HepG2 (cell line): Measurements from ENCODE around the gene CAPN11. TPM values are rescaled to one million over a fixed set of nuclear protein-coding genes. Genes with fewer than 3 reads are reported as not detected.

Source experiments
- ARID2 ChIP-seq: sonication (generic); formaldehyde crosslinking; IDR thresholded peaks from 2 replicates; pipeline ENCODE4 v1.8.1; 2022; ENCODE audit warnings: mild to moderate bottlenecking, missing genetic modification reagents, borderline replicate concordance
- EP300 ChIP-seq, 3 experiments: sonication (generic) in 1 of 3; formaldehyde crosslinking in 1 of 3; IDR thresholded peaks; 2 replicates each; pipeline versions ENCODE4 v1.5.1 to v1.6.1; 2011 to 2020; ENCODE audit warnings: low read depth in 2 of 3, low read length in 2 of 3, borderline replicate concordance in 1 of 3, improper control_type of control experiment in 1 of 3, mild to moderate bottlenecking in 1 of 3, missing genetic modification reagents in 1 of 3, moderate library complexity in 1 of 3
- HDAC2 ChIP-seq: sonication (generic); formaldehyde crosslinking; IDR thresholded peaks from 2 replicates; pipeline ENCODE4 v1.4.0; 2020; ENCODE audit warnings: missing genetic modification reagents
- HES4 ChIP-seq: sonication (generic); formaldehyde crosslinking; IDR thresholded peaks from 2 replicates; pipeline ENCODE4 v1.9.0; 2021; ENCODE audit warnings: mild to moderate bottlenecking, missing genetic modification reagents, borderline replicate concordance
- KIAA2018 ChIP-seq: sonication (generic); formaldehyde crosslinking; IDR thresholded peaks from 2 replicates; pipeline ENCODE4 v1.5.0; 2020; ENCODE audit warnings: mild to moderate bottlenecking, missing genetic modification reagents, borderline replicate concordance
- MIER3 ChIP-seq: IDR thresholded peaks from 2 replicates; pipeline ENCODE4 v1.6.1; 2016; ENCODE audit warnings: missing compliant biosample characterization, borderline replicate concordance
- ONECUT2 ChIP-seq: sonication (generic); formaldehyde crosslinking; IDR thresholded peaks from 2 replicates; pipeline ENCODE4 v1.4.0; 2020; ENCODE audit warnings: missing genetic modification reagents
- PHF5A ChIP-seq: IDR thresholded peaks from one replicate; pipeline ENCODE4 v1.6.1; 2018; ENCODE audit warnings: low read depth, missing genetic modification reagents; ENCODE audit not compliant: unreplicated experiment
- POGZ ChIP-seq: sonication (generic); formaldehyde crosslinking; IDR thresholded peaks from 2 replicates; pipeline ENCODE4 v1.4.0; 2020; ENCODE audit warnings: mild to moderate bottlenecking, missing genetic modification reagents
- REPIN1 ChIP-seq: sonication (generic); formaldehyde crosslinking; IDR thresholded peaks from 2 replicates; pipeline ENCODE4 v1.8.0; 2022; ENCODE audit warnings: missing genetic modification reagents, low read depth, mild to moderate bottlenecking, borderline replicate concordance
- SP2 ChIP-seq: sonication (generic); formaldehyde crosslinking; IDR thresholded peaks from 2 replicates; pipeline ENCODE4 v1.5.1; 2020; ENCODE audit warnings: mild to moderate bottlenecking, missing genetic modification reagents
- TEF ChIP-seq: sonication (generic); formaldehyde crosslinking; IDR thresholded peaks from 2 replicates; pipeline ENCODE4 v1.5.0; 2020; ENCODE audit warnings: missing genetic modification reagents
- THYN1 ChIP-seq: sonication (generic); formaldehyde crosslinking; IDR thresholded peaks from 2 replicates; pipeline ENCODE4 v1.8.1; 2023; ENCODE audit warnings: low read depth, mild to moderate bottlenecking, moderate library complexity, missing genetic modification reagents, borderline replicate concordance
- ZBTB38 ChIP-seq: sonication (generic); formaldehyde crosslinking; IDR thresholded peaks from 2 replicates; pipeline ENCODE4 v1.5.1; 2020; ENCODE audit warnings: mild to moderate bottlenecking, missing genetic modification reagents
- ZEB1 ChIP-seq: IDR thresholded peaks from 2 replicates; pipeline ENCODE4 v1.6.1; 2012; ENCODE audit warnings: mild to moderate bottlenecking, low read depth, inconsistent platforms; ENCODE audit not compliant: insufficient replicate concordance
- ZMYM2 ChIP-seq: sonication (generic); formaldehyde crosslinking; IDR thresholded peaks from 2 replicates; pipeline ENCODE4 v1.8.0; 2022; ENCODE audit warnings: mild to moderate bottlenecking, missing genetic modification reagents
- ZNF10 ChIP-seq: sonication (generic); formaldehyde crosslinking; IDR thresholded peaks from 2 replicates; pipeline ENCODE4 v1.4.0; 2020; ENCODE audit warnings: mild to moderate bottlenecking, low read depth, missing genetic modification reagents, borderline replicate concordance
- ZNF546 ChIP-seq: sonication (generic); formaldehyde crosslinking; conservative IDR thresholded peaks from 2 replicates; pipeline ENCODE4 v1.8.1; 2023; ENCODE audit warnings: mild to moderate bottlenecking, missing genetic modification reagents
- ZNF710 ChIP-seq: sonication (generic); formaldehyde crosslinking; IDR thresholded peaks from 2 replicates; pipeline ENCODE4 v1.5.0; 2020; ENCODE audit warnings: mild to moderate bottlenecking, missing genetic modification reagents, borderline replicate concordance
- ZSCAN29 ChIP-seq: sonication (generic); formaldehyde crosslinking; conservative IDR thresholded peaks from 2 replicates; pipeline ENCODE4 v1.4.0; 2020; ENCODE audit warnings: mild to moderate bottlenecking, missing genetic modification reagents
- polyA plus RNA-seq, 8 experiments: library from polyadenylated mRNA; depleted of rRNA in 3 of 8; stranded (reverse) in 7 of 8; unstranded in 1 of 8; fragments of >200 nt; fragmentation: Illumina TruSeq in 4 of 8; extraction: Trizol in 4 of 8; gene quantifications; 2 replicates each; pipeline versions ENCODE4 v1.2.1 to v1.2.3, GENCODE V29; 2011 to 2016; ENCODE audit warnings: low read depth in 4 of 8, missing spikeins in 1 of 8, mixed read lengths in 1 of 8; ENCODE audit not compliant: insufficient read depth in 1 of 8
- total RNA-seq, 5 experiments: library from RNA; depleted of rRNA; stranded (reverse); fragments of >200 nt; fragmentation: Illumina TruSeq; extraction: Trizol; gene quantifications; 2 replicates each; pipeline ENCODE4 v1.2.3, GENCODE V29; 2016; ENCODE audit warnings: low read depth in 1 of 5

Gene CAPN11
- total and polyA plus RNA-seq, 2 of the 13 experiments (the other 11 are each of a cell fraction or from before 2014, with no cell fraction given) = 0.07 to 0.11 TPM

- TF ChIP-seq ZNF710 (CRISPR knock-in tag) (no peak), HDAC2 (CRISPR knock-in tag) (peak; percentile 47), PHF5A (CRISPR knock-in tag) (no peak), ZMYM2 (CRISPR knock-in tag) (peak; percentile 94), HES4 (CRISPR knock-in tag) (no peak), KIAA2018 (CRISPR knock-in tag) (no peak), ZNF546 (no peak), ZNF10 (no peak), THYN1 (no peak), ZEB1 (no peak), ZSCAN29 (CRISPR knock-in tag) (no peak), TEF (CRISPR knock-in tag) (no peak), ZBTB38 (CRISPR knock-in tag) (peak; percentile 67; the same call in 1 of the 2 replicates), REPIN1 (CRISPR knock-in tag) (no peak), ARID2 (peak; percentile 3; the same call in 1 of the 2 replicates), MIER3 (CRISPR knock-in tag) (no peak), EP300 (IDR thresholded peaks at IDR 0.05; ENCODE audit: low read depth in 2 of 2, low read length in 2 of 2) (no peak), EP300 (CRISPR knock-in tag; IDR thresholded peaks at IDR 0.05; ENCODE audit: borderline replicate concordance) (no peak), POGZ (CRISPR knock-in tag) (peak; percentile 18; the same call in 1 of the 2 replicates), ONECUT2 (CRISPR knock-in tag) (no peak), SP2 (no peak)
Measured at GRCh38 chr6:44157152-44157521, 1.5 kb upstream of the CAPN11 start (continued).
